ENCODE data around the gene TEDDM1. TPM values are rescaled to one million over a fixed set of nuclear protein-coding genes. Genes with fewer than 3 reads are reported as not detected.

Gene TEDDM1
- total RNA-seq, 4 donors from 2014 or later: not detected

- peaks cover 0 to 50% (median 0%) of the 10 kb centered on the region in 3 donors for H3K36me3 ChIP-seq
- TF ChIP-seq CTCF (IDR thresholded peaks at IDR 0.05) (no peak), POLR2A (IDR thresholded peaks at IDR 0.05) (no peak)
- peaks cover 0 to 16% (median 4%) of the 10 kb centered on the region in 4 donors for H3K4me1 ChIP-seq
- peak overlapping the region; percentile 54 to 77 (median 66) for H3K4me3 ChIP-seq
- H3K9me3 ChIP-seq: no peaks in the 10 kb centered on the region
- no peak for DNase-seq
- H3K27me3 ChIP-seq: no peaks in the 10 kb centered on the region
- peak overlapping the region in 3 of 4 donors; percentile 89 to 96 (median 90) for H3K27ac ChIP-seq
Observed at GRCh38 chr1:182388392-182389134, 11.9 kb downstream of the TEDDM1 start.

- Histone ChIP-seq H3K27me3 (no peaks in the 10 kb centered on the region), H3K36me3 (peaks cover 0 to 60% (median 0%) of the 10 kb centered on the region in 3 donors), H3K9me3 (no peaks in the 10 kb centered on the region), H3K4me1 (peaks cover 0 to 16% (median 1%) of the 10 kb centered on the region in 4 donors), H3K27ac (peak overlapping the region in 1 of 4 donors; percentile 13), H3K4me3 (peak overlapping the region in 3 of 4 donors; percentile 66 to 77 (median 67))
- TF ChIP-seq POLR2A (IDR thresholded peaks at IDR 0.05): no peak
- no peak for TF ChIP-seq CTCF (IDR thresholded peaks at IDR 0.05)
- no peak for DNase-seq
Observed at GRCh38 chr1:182387566-182387965, 12.9 kb downstream of the TEDDM1 start.

- no peak for DNase-seq
- peak overlapping the region in 2 of 4 donors; percentile 5 to 67 for H3K4me3 ChIP-seq
- H3K4me1 ChIP-seq: peaks cover 0 to 16% (median 0%) of the 10 kb centered on the region in 4 donors
- no peaks in the 10 kb centered on the region for H3K9me3 ChIP-seq
- H3K27ac ChIP-seq: peak overlapping the region in 1 of 4 donors; percentile 16
- H3K27me3 ChIP-seq: no peaks in the 10 kb centered on the region
- peaks cover 0 to 66% (median 0%) of the 10 kb centered on the region in 3 donors for H3K36me3 ChIP-seq
- TF ChIP-seq CTCF (IDR thresholded peaks at IDR 0.05): no peak
- no peak for TF ChIP-seq POLR2A (IDR thresholded peaks at IDR 0.05)
Observed at GRCh38 chr1:182386980-182387379, 13.5 kb downstream of the TEDDM1 start.

GRCh38 chr1:182385885-182386853 lies 14.3 kb downstream of the TEDDM1 start:
- H3K9me3 ChIP-seq: no peaks in the 10 kb centered on the region
- H3K36me3 ChIP-seq: peaks cover 0 to 66% (median 0%) of the 10 kb centered on the region in 3 donors
- no peaks in the 10 kb centered on the region for H3K27me3 ChIP-seq
- TF ChIP-seq POLR2A (IDR thresholded peaks at IDR 0.05) (no peak), CTCF (IDR thresholded peaks at IDR 0.05) (no peak)
- DNase-seq: no peak
- H3K4me1 ChIP-seq: peaks cover 0 to 10% (median 0%) of the 10 kb centered on the region in 4 donors
- peak overlapping the region in 1 of 4 donors; percentile 6 for H3K27ac ChIP-seq
- H3K4me3 ChIP-seq: peak overlapping the region in 2 of 4 donors; percentile 15 to 67

- H3K27me3 ChIP-seq: no peaks in the 10 kb centered on the region
- no peaks in the 10 kb centered on the region for H3K4me1 ChIP-seq
- no peak for TF ChIP-seq POLR2A (IDR thresholded peaks at IDR 0.05)
- no peak for TF ChIP-seq CTCF (IDR thresholded peaks at IDR 0.05)
- H3K4me3 ChIP-seq: no peak overlapping the region
- H3K27ac ChIP-seq: no peak overlapping the region
- H3K36me3 ChIP-seq: peaks cover 0 to 66% (median 0%) of the 10 kb centered on the region in 3 donors
- H3K9me3 ChIP-seq: no peaks in the 10 kb centered on the region
- DNase-seq: no peak
Observed at GRCh38 chr1:182384387-182384960, 16.0 kb downstream of the TEDDM1 start.

Data from Peyer's patch (tissue), 4 donors.